ENCODE results near the gene VPS35. TPM values are rescaled to one million over a fixed set of nuclear protein-coding genes. Genes with fewer than 3 reads are reported as not detected.

VPS35 gene
- total RNA-seq, 1 donor from 2014 or later, result 112 TPM

DNA sequence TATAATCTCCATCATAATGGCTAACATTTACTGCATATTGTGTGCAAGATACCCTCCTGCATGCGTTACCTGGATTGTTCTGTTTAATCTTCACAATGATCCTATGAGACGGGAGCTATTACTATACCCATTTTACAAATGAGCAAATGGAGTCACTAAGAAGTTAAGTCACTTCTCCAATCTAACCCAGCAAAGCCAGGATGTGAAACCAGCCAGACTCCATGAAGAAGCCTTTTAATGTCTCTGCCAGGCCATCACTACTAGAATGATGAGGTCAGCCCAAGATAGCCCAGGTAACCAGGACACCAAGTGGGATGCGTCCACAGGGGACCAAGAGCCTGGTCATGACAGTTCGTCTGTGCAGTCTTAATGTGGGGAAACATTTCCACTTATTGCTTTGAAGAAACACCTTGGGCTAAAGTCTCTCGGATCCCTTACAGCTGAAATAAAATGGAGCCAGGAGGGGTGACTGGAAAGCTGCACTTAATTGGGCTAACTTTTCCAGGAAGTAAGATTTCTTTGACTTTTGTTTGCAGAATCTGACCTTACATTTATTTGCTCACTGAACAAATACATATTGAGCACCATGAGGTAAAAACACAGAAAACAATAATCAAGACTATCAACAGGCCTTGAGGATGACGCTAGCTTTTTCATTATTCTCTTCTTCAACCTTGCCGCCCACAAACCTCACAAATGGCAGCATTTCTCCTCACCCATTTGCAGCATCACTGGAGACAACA is 66.9 kb downstream of the VPS35 start:
- H3K4me3 ChIP-seq (ENCODE audit: low read depth, low read length), result no peak overlapping the region
- DNase-seq (ENCODE audit: low read depth), result no peak
- TF ChIP-seq, protein P1, sequence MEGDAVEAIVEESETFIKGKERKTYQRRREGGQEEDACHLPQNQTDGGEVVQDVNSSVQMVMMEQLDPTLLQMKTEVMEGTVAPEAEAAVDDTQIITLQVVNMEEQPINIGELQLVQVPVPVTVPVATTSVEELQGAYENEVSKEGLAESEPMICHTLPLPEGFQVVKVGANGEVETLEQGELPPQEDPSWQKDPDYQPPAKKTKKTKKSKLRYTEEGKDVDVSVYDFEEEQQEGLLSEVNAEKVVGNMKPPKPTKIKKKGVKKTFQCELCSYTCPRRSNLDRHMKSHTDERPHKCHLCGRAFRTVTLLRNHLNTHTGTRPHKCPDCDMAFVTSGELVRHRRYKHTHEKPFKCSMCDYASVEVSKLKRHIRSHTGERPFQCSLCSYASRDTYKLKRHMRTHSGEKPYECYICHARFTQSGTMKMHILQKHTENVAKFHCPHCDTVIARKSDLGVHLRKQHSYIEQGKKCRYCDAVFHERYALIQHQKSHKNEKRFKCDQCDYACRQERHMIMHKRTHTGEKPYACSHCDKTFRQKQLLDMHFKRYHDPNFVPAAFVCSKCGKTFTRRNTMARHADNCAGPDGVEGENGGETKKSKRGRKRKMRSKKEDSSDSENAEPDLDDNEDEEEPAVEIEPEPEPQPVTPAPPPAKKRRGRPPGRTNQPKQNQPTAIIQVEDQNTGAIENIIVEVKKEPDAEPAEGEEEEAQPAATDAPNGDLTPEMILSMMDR (conservative IDR thresholded peaks at IDR 0.05; ENCODE audit: low read depth, low read length), result no peak

DNA sequence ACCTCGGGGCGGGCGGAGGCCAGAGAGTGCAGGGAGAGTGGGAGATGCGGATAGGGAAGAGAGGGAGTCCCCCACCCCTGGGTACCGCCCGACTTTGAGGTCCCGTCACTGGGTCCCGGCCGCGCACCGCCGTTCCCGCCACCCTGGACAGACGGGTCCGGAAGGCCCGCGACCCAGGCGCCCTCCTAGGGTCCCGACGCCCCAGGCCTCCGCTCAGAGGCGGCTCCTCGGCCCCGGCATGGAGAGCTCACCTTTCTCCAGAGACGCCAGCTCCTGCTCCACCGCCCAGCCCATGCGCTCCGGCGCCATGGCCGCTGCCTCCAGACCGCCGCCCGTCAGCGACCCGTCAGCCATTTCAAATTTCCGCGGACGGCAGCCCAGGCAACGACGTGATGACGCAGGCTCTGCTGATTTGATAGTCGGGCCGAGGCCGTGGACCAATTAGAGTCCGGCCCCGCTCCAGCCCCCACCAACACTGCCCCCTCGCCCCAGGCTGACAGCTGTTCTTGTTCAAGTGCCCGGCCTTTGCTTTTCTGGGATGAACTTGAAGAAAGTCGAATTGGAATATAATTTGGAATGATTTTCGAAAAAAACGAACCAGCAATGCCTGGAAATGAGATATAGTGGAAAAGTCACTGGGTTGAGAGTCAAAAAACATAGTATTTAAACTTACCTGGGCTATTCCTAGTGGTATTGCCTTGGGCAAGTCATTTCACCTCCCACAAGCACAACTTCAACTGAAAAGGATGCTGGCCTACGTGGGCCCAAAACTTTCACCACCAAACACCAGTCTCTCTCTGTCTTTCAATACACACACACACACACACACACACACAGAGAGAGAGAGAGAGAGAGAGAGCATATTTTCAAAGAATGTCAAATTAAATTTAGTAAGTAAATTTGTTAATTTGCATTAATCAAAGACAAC is 67.7 kb downstream of the VPS35 start, which contains the start of gene SHCBP1:
TSS of gene SHCBP1 (minus strand) at position 374 of the 928 bp plus-strand sequence. CDS start at position 354, 20 bp downstream.
- TF ChIP-seq, protein P1 (conservative IDR thresholded peaks at IDR 0.05; ENCODE audit: low read depth, low read length), result no peak
- peak within 1 kb of the TSS; percentile 93 for H3K4me3 ChIP-seq (ENCODE audit: low read depth, low read length)
- DNase-seq (ENCODE audit: low read depth), result no peak

DNA sequence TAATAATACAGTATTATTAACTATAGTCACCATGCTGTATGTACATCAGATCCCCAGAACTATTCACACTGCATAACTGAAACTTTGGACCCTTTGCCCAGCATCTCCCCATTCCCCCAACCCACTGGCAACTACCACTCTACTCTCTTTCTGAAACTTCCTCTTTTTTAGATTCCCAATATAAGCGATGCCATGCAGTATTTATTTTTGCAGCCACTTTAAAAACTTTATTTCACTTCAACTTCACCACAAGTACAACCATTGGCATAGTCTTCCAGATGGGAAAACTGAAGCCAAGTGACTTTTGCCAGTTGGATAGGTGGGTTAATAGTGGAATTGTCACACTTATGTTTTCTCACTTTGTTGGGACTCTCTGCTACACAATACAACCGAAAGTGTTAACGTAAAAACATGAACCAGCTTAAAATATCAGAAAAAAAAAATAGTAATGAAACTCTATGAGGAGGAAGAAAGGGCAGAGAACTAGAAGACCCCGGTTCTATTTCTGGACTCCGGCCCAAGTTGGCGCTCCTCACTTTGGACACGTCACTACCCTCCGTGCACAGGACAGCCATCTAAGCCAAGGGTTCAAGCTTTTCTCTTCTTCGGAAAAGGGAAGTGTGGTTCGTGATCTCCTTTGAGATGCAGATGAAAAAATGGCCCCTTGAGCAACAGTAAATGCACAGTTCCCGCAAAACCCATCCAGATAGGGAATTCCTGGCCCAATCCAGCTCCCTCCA is 68.5 kb downstream of the VPS35 start:
- TF ChIP-seq, protein P1 (conservative IDR thresholded peaks at IDR 0.05; ENCODE audit: low read depth, low read length), result no peak
- DNase-seq (ENCODE audit: low read depth), result no peak

DNA sequence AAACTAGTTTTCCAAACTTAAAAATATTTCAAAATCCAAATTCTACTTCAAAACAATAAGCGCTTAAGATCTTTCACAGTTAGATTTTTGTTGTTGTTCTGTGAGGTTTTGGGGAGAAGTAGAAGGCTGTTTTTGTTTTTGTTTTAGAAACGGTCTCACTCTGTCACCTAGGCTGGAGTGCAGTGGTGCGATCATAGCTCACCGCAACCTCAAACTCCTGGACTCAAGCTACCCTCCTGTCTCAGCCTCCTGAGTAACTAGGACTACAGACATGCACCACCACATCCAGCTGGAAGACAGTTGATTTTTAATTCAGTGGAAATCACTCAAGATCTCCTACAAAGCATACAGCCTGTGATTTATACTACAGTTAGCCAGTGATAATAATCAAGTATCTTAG is 70.5 kb downstream of the VPS35 start:
- H3K4me3 ChIP-seq (ENCODE audit: low read depth, low read length), result no peak overlapping the region
- TF ChIP-seq, protein P1 (conservative IDR thresholded peaks at IDR 0.05; ENCODE audit: low read depth, low read length), result no peak
- DNase-seq (ENCODE audit: low read depth), result no peak

More for the DNA sequence above, 68.5 kb downstream of the VPS35 start:
- H3K4me3 ChIP-seq (ENCODE audit: low read depth, low read length), result peak overlapping the region; percentile 93

DNA sequence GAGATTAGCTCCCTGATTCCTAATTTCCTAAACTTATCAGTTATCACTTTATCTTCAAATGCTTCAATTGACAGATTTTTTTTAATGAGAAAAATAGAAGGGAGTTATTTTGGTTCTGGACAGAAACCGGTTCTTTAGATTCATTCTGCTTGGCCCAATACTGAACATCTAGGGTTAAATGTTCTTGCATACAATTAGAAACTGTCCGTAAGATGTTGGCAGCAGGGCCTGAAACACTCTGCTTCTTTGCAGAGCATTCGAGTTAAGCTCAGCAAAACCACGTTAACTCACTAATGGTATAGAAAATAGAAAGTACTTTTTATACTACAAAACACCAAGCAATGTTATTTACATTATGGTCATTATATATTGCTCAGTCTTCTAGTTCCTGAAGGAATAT is 75.0 kb downstream of the VPS35 start:
- DNase-seq (ENCODE audit: low read depth), result no peak
- no peak overlapping the region for H3K4me3 ChIP-seq (ENCODE audit: low read depth, low read length)
- TF ChIP-seq, protein P1 (conservative IDR thresholded peaks at IDR 0.05; ENCODE audit: low read depth, low read length), result no peak

DNA sequence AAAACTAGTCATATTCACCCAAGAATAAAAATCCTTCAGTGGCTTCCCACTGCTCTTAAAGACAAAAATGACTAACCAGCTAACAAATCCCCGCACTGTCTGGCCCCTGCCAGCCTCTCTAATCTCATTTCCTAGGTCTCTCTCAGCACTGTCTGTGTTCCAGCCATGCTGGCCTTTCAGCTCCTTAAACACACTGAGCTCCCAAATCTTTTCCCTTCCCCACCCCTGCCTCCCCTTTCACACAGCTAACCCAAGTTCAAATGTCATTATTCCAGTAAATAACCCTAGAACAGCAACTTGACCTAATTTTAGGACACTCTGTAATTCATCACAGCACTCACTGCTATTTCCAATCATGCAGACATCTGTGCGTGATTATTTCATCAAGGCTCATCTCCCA is 75.6 kb downstream of the VPS35 start:
- TF ChIP-seq, protein P1 (conservative IDR thresholded peaks at IDR 0.05; ENCODE audit: low read depth, low read length), result no peak
- no peak for DNase-seq (ENCODE audit: low read depth)
- H3K4me3 ChIP-seq (ENCODE audit: low read depth, low read length), result no peak overlapping the region

All from epithelial cell of proximal tubule (primary cell).